T-cell (primary cell): ENCODE results near the gene RASSF8. TPM values are rescaled to one million over a fixed set of nuclear protein-coding genes. Genes with fewer than 3 reads are reported as not detected.

Experiments used
- ATAC-seq, 4 experiments: fragments of 200-7000 bp in 3 of 4; fragments of 150-1000 bp in 1 of 4; cut with Tn5 transposase; replicated peaks in 1 of 4; 1 replicate in 3 of 4; 2 replicates in 1 of 4; pipeline ENCODE4 v1.10.0; 2021; ENCODE audit warnings: moderate library complexity in 3 of 4, mild to moderate bottlenecking in 2 of 4, moderate number of reproducible peaks in 1 of 4
- CTCF ChIA-PET, 2 donors: fragments of 300-600 bp; sonication (Branson Sonifier 250); formaldehyde crosslinking; loops; one replicate each; lab custom pipeline; 2022; ENCODE audit warnings: antibody characterized with exemption in 2 of 2; lab: Charles Lee
- POLR2A ChIA-PET, 2 donors: fragments of 300-600 bp; sonication (Branson Sonifier 250); formaldehyde crosslinking; loops; one replicate each; lab custom pipeline; 2022; ENCODE audit warnings: antibody characterized with exemption in 2 of 2; lab: Charles Lee
- DNase-seq, 35 experiments: peaks; one replicate each; pipeline versions ENCODE4 v3.0.0 to v3.0.0-alpha.2; 2013 to 2023
- H3K27ac ChIP-seq: one replicate; pipeline ENCODE4 v1.5.1; 2013; ENCODE audit warnings: low read length
- H3K27me3 ChIP-seq, 2 experiments: replicated peaks in 1 of 2; 1 replicate in 1 of 2; 2 replicates in 1 of 2; pipeline versions ENCODE4 v1.6.1 to v1.7.0; 2013; ENCODE audit warnings: low read length in 1 of 2, mixed read lengths in 1 of 2; ENCODE audit not compliant: control insufficient read depth in 2 of 2, insufficient read depth in 2 of 2; ENCODE audit errors: extremely low read depth in 1 of 2
- H3K36me3 ChIP-seq, 2 donors: 1 replicate in 1 of 2; 2 replicates in 1 of 2; pipeline versions ENCODE4 v1.6.1 to v1.7.0; 2013; ENCODE audit warnings: low read length in 1 of 2; ENCODE audit not compliant: control insufficient read depth in 2 of 2, insufficient read depth in 1 of 2; ENCODE audit errors: extremely low read depth in 1 of 2
- H3K4me1 ChIP-seq, 2 experiments: 1 replicate in 1 of 2; 2 replicates in 1 of 2; pipeline versions ENCODE4 v1.6.1 to v1.7.0; 2013; ENCODE audit warnings: low read length in 2 of 2, mixed read lengths in 1 of 2; ENCODE audit not compliant: insufficient read depth in 2 of 2, control insufficient read depth in 1 of 2; ENCODE audit errors: extremely low read depth in 1 of 2
- H3K4me3 ChIP-seq, 2 donors: 1 replicate in 1 of 2; 2 replicates in 1 of 2; pipeline versions ENCODE4 v1.5.1 to v1.7.0; 2013; ENCODE audit warnings: mild to moderate bottlenecking in 2 of 2, low read length in 1 of 2, moderate library complexity in 1 of 2; ENCODE audit not compliant: control insufficient read depth in 1 of 2; ENCODE audit errors: extremely low read depth in 1 of 2
- H3K9me3 ChIP-seq: 2 replicates; pipeline ENCODE4 v1.7.0; 2013
- H3K27ac Mint-ChIP-seq, 2 donors: one replicate each; pipeline ENCODE4 v1.8.0; 2020 to 2021; ENCODE audit warnings: mild to moderate bottlenecking in 2 of 2, mixed read lengths in 2 of 2
- H3K27me3 Mint-ChIP-seq, 2 donors: one replicate each; pipeline ENCODE4 v1.8.0; 2021 to 2022; ENCODE audit warnings: mixed read lengths in 2 of 2
- H3K36me3 Mint-ChIP-seq: one replicate; pipeline ENCODE4 v1.8.0; 2021; ENCODE audit warnings: mixed read lengths
- H3K4me1 Mint-ChIP-seq, 3 donors: one replicate each; pipeline ENCODE4 v1.8.0; 2020 to 2022; ENCODE audit warnings: mixed read lengths in 3 of 3, mild to moderate bottlenecking in 1 of 3
- H3K4me3 Mint-ChIP-seq, 3 donors: one replicate each; pipeline ENCODE4 v1.8.0; 2020 to 2022; ENCODE audit warnings: mild to moderate bottlenecking in 3 of 3, mixed read lengths in 3 of 3, moderate library complexity in 3 of 3
- H3K9me3 Mint-ChIP-seq, 3 donors: one replicate each; pipeline ENCODE4 v1.8.0; 2020 to 2022; ENCODE audit warnings: mixed read lengths in 3 of 3
- WGBS: methylation state at CpG from one replicate; pipeline ENCODE4 v1.1.5; 2013; ENCODE audit warnings: missing lambda C conversion rate; ENCODE audit not compliant: insufficient coverage; 5-methylcytosine and 5-hydroxymethylcytosine counted together
- total RNA-seq, 35 experiments: library from RNA in 6 of 35; stranded (reverse) in 6 of 35; fragments of 120-200 nt in 1 of 35; gene quantifications; one replicate each; pipeline versions ENCODE4 v1.2.1 to v1.2.4 and lab custom pipeline; 2013 to 2026

RASSF8 gene
- total RNA-seq, 5 donors from 2014 or later (not counting 1 experiment from before 2014, with no cell fraction given) = 0.50 to 0.98 (median 0.73) TPM; not detected in 1

- Histone ChIP-seq H3K27me3 (no peaks in the 10 kb centered on the region), H3K27ac (no peak overlapping the region), H3K4me1 (no peaks in the 10 kb centered on the region), H3K36me3 (no peaks in the 10 kb centered on the region), H3K4me3 (no peak overlapping the region), H3K9me3 (no peaks in the 10 kb centered on the region)
- CTCF ChIA-PET = no interaction called here
- peaks cover 0 to 7% (median 4%) of the 10 kb centered on the region in 3 donors for H3K4me1 Mint-ChIP-seq
- no peak for ATAC-seq
- no peak for DNase-seq
- peaks cover 4 to 15% of the 10 kb centered on the region in 2 donors for H3K27me3 Mint-ChIP-seq
- POLR2A ChIA-PET = no interaction called here
- WGBS = 93% methylated on average over 3 of the region's 5 CpGs
- H3K9me3 Mint-ChIP-seq = no peaks in the 10 kb centered on the region
- H3K4me3 Mint-ChIP-seq = no peak overlapping the region
- no peak overlapping the region for H3K27ac Mint-ChIP-seq
- H3K36me3 Mint-ChIP-seq = no peaks in the 10 kb centered on the region
Measured at GRCh38 chr12:25977047-25977446, 18.6 kb downstream of the RASSF8 start.

- Mint-ChIP-seq H3K27me3 (peaks cover 4 to 7% of the 10 kb centered on the region in 2 donors), H3K4me1 (peaks cover 0 to 13% (median 4%) of the 10 kb centered on the region in 3 donors), H3K9me3 (no peaks in the 10 kb centered on the region), H3K27ac (no peak overlapping the region), H3K4me3 (no peak overlapping the region), H3K36me3 (no peaks in the 10 kb centered on the region)
- H3K36me3 ChIP-seq = no peaks in the 10 kb centered on the region
- H3K9me3 ChIP-seq = no peaks in the 10 kb centered on the region
- no peak overlapping the region for H3K27ac ChIP-seq
- no CpG with 5 or more reads among the region's 4 CpGs for WGBS
- no peak overlapping the region for H3K4me3 ChIP-seq
- ChIA-PET POLR2A (interaction anchor here in 1 of 2 donors (0.6 kb wide), 1 partner anchor 642 kb away, joined by 4 read pairs; no protein-coding TSS in a partner anchor), CTCF (interaction anchor here in 1 of 2 donors (0.5 kb wide), 1 partner anchor 15 kb away, joined by 3 read pairs; no protein-coding TSS in a partner anchor)
- no peaks in the 10 kb centered on the region for H3K27me3 ChIP-seq
- H3K4me1 ChIP-seq = no peaks in the 10 kb centered on the region
- no peak for ATAC-seq
- no peak for DNase-seq
Measured at GRCh38 chr12:25979059-25979458, 20.6 kb downstream of the RASSF8 start.

- Mint-ChIP-seq H3K27ac (no peak overlapping the region), H3K9me3 (no peaks in the 10 kb centered on the region), H3K36me3 (no peaks in the 10 kb centered on the region), H3K4me1 (peaks cover 0 to 13% (median 4%) of the 10 kb centered on the region in 3 donors), H3K4me3 (no peak overlapping the region), H3K27me3 (peaks cover 4 to 6% of the 10 kb centered on the region in 2 donors)
- Histone ChIP-seq H3K9me3 (no peaks in the 10 kb centered on the region), H3K27ac (no peak overlapping the region), H3K4me3 (no peak overlapping the region), H3K36me3 (no peaks in the 10 kb centered on the region), H3K4me1 (no peaks in the 10 kb centered on the region), H3K27me3 (no peaks in the 10 kb centered on the region)
- 100% methylated on average over 1 of the region's 2 CpGs for WGBS
- no peak for DNase-seq
- ATAC-seq = no peak
- CTCF ChIA-PET = interaction anchor here in 1 of 2 donors (0.5 kb wide), 1 partner anchor 15 kb away, joined by 3 read pairs; no protein-coding TSS in a partner anchor
- POLR2A ChIA-PET = no interaction called here
Measured at GRCh38 chr12:25979563-25979962, 21.1 kb downstream of the RASSF8 start.

- peaks cover 0 to 13% (median 4%) of the 10 kb centered on the region in 3 donors for H3K4me1 Mint-ChIP-seq
- H3K4me1 ChIP-seq = no peaks in the 10 kb centered on the region
- DNase-seq (no peak), ATAC-seq (no peak)
- no peaks in the 10 kb centered on the region for H3K27me3 ChIP-seq
- H3K36me3 ChIP-seq = no peaks in the 10 kb centered on the region
- no peak overlapping the region for H3K4me3 ChIP-seq
- CTCF ChIA-PET = no interaction called here
- no peaks in the 10 kb centered on the region for H3K9me3 Mint-ChIP-seq
- H3K9me3 ChIP-seq = no peaks in the 10 kb centered on the region
- H3K4me3 Mint-ChIP-seq = no peak overlapping the region
- H3K27me3 Mint-ChIP-seq = peaks cover 4 to 6% of the 10 kb centered on the region in 2 donors
- POLR2A ChIA-PET = no interaction called here
- WGBS = no CpG with 5 or more reads among the region's 4 CpGs
- no peaks in the 10 kb centered on the region for H3K36me3 Mint-ChIP-seq
- H3K27ac Mint-ChIP-seq = no peak overlapping the region
- H3K27ac ChIP-seq = no peak overlapping the region
Measured at GRCh38 chr12:25980035-25980434, 21.6 kb downstream of the RASSF8 start.

- no peak for DNase-seq
- peaks cover 4 to 9% of the 10 kb centered on the region in 2 donors for H3K27me3 Mint-ChIP-seq
- WGBS = no CpG with 5 or more reads among the region's 3 CpGs
Measured at GRCh38 chr12:25981597-25981996, 23.1 kb downstream of the RASSF8 start.

GRCh38 chr12:25982416-25982815 is 23.9 kb downstream of the RASSF8 start:
- Mint-ChIP-seq H3K9me3 (no peaks in the 10 kb centered on the region), H3K4me1 (peaks cover 0 to 7% (median 0%) of the 10 kb centered on the region in 3 donors), H3K27ac (no peak overlapping the region), H3K4me3 (no peak overlapping the region), H3K27me3 (peaks cover 4% of the 10 kb centered on the region in 2 donors), H3K36me3 (no peaks in the 10 kb centered on the region)
- DNase-seq = no peak
- no peaks in the 10 kb centered on the region for H3K9me3 ChIP-seq
- CTCF ChIA-PET = no interaction called here
- no peak overlapping the region for H3K27ac ChIP-seq
- H3K4me1 ChIP-seq = no peaks in the 10 kb centered on the region
- no peaks in the 10 kb centered on the region for H3K36me3 ChIP-seq
- WGBS = no CpG with 5 or more reads among the region's 1 CpG
- no peak overlapping the region for H3K4me3 ChIP-seq
- POLR2A ChIA-PET = no interaction called here
- ATAC-seq = no peak
- H3K27me3 ChIP-seq = no peaks in the 10 kb centered on the region

More at GRCh38 chr12:25981597-25981996, 23.1 kb downstream of the RASSF8 start:
- CTCF ChIA-PET = no interaction called here
- no peaks in the 10 kb centered on the region for H3K4me1 ChIP-seq
- Mint-ChIP-seq H3K36me3 (no peaks in the 10 kb centered on the region), H3K27ac (no peak overlapping the region), H3K4me3 (no peak overlapping the region), H3K9me3 (no peaks in the 10 kb centered on the region), H3K4me1 (peaks cover 0 to 12% (median 3%) of the 10 kb centered on the region in 3 donors)
- POLR2A ChIA-PET = no interaction called here
- no peak overlapping the region for H3K4me3 ChIP-seq
- no peaks in the 10 kb centered on the region for H3K36me3 ChIP-seq
- ATAC-seq = no peak
- H3K27me3 ChIP-seq = no peaks in the 10 kb centered on the region
- no peak overlapping the region for H3K27ac ChIP-seq
- no peaks in the 10 kb centered on the region for H3K9me3 ChIP-seq
